GM03348 (cell line): ENCODE results near the gene MID1.

ENCODE experiments used
- DNase-seq: peaks from one replicate; pipeline ENCODE4 v3.0.0; 2012; ENCODE audit warnings: low spot score

Gene MID1

DNA sequence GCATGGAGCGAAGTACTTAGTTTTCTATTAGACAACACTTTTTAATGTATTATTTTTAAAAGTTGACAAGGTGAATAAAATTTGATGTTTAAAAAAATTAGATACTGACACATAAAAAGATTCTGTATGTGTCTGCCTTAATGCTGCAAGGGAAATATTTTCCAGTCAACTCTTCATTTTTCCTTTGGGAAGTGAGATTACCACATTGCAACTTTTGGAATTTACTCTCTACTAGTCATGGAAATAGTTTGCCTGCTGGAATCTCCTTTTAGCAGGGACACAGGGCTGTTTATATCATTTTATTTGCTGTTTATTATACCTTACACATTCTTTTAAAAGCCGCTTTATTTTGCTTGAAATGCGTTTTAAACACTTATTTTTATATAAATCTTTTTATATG is 135.1 kb downstream of the MID1 start:
- no peak for DNase-seq

DNA sequence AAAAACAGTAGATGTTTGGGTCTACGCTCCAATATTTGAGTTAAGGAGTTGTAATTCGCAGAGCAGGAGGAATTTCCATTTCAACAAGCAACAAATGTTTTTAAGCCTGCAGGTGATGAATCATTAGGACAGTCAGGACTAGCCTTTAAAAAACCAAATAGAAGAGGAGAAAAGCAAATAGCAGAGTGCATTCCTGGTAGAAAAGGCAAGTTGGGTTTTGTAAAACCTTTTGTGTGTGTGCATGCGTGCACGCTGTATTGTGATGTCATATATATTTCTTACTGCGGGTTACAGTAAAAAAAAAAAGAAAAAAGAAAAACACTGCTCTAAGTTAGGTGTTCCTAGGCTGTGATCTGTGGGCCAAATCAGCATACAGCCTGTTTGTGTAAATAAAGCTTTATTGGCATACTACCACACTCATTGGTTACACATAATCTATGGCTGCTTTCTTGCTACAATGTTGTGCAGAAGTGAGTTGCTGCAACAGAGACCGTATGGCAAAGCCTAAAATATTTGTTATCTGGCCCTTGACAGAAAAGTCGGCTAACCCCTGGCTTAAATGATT is 135.6 kb downstream of the MID1 start:
- DNase-seq: no peak

DNA sequence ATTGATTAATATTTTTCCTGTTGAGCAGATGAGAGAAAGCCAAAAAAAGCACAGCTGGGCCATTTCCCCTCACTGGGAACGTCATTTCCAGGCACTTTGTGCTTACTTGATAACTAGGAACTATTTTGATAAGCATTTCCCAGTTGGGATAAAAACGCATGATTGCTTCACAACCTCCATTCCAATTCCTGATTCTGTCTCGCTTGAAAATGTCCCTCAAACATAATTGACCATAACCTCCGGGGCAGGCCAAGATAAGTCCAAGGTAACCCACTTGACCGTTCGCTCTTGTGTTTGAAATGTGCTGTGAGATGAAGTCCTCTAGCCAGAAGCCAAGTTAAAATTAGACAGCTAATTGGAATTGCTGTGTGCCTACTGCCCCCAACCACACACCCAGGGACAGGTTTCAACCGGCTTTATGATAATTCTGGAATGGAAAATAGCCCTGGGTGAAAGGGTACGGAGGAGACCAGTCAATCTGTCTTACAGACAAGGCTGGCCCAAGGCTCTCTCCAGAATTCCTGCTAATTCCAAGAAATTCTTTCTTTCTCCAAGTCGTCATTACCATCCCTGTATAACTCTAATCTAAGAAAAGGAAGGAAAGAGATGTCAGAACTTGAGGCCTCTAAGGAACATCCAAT is 137.1 kb downstream of the MID1 start:
- DNase-seq: no peak

- no peak for DNase-seq
These were observed 137.7 kb downstream of the MID1 start for GRCh38 chrX:10482708-10483107.

GRCh38 chrX:10482261-10482660 is 138.1 kb downstream of the MID1 start:
- no peak for DNase-seq

GRCh38 chrX:10480861-10481260 is 139.5 kb downstream of the MID1 start:
- DNase-seq: no peak

DNA sequence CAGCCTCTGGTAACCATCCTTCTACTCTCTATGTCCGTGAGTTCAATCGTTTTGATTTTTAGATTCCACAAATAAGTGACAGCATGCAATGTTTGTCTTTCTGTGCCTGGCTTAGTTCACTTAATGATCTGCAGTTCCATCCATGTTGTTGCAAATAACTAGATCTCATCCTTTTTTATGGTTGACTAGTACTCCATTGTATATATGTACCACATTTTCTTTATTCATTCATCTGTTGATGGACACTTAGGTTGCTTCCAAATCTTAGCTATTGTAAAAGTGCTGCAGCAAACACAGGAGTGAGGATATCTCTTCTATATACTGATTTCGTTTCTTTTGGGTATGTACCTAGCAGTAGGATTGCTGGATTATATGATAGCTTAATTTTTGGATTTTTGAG is 140.9 kb downstream of the MID1 start:
- no peak for DNase-seq

GRCh38 chrX:10477525-10477924 is 142.9 kb downstream of the MID1 start:
- DNase-seq: no peak

GRCh38 chrX:10474913-10475568 is 145.3 kb downstream of the MID1 start:
- no peak for DNase-seq

DNA sequence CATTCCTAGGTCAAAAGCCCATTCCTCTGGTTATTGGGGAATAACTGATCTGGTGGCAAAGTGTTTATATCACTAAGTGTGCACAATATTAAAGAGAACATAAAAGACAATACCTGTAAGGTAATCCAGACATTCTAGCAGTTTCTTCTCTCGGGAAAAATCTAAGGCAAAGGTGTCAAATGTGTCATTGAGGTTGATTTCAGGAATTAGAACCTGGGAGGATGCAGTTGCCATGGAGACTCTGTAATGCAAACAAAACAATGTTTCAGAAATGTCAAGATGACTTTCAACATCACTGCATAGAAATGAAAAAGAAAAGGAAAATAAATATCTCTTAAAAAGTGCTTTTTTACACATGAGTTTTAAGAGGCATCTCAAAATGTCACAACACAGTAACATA is 145.9 kb downstream of the MID1 start:
- DNase-seq: no peak

DNA sequence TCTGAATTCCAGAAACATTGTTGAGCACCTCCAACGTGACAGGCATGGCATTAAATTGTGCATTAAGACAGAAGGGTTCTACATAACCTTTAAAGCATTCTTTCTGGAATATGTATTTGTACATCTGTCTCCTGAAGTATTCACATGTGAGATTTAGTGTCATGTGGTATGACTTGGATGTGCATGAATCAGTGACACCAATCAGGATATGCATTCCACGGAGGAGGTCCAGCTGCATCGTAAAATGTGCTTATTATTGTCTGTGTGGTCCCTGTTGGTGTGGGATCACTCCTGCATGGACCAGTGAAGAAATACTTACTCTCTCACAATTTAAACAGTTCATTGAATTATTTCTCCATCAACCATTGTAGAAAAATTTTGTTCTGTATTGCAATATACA is 149.0 kb downstream of the MID1 start:
- DNase-seq: no peak

DNA sequence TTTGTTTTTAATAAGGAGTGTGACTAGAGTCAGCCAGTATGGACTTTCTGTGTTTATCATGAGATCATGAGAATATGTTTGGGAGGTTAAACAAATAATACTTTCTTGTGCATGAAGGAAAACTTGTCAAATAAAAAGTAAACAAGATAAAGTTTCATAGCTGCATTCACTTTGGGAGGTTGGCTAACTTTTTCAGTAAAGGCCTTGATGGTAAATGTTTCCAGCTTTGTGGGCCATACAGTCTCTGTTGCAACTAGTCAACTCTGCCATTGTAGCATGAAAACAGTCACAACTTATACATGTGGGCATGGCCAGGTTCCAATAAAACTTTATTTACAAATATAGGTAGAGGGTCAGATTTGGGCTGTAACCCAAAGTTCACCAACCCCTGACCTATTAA is 150.4 kb downstream of the MID1 start:
- DNase-seq: no peak

DNA sequence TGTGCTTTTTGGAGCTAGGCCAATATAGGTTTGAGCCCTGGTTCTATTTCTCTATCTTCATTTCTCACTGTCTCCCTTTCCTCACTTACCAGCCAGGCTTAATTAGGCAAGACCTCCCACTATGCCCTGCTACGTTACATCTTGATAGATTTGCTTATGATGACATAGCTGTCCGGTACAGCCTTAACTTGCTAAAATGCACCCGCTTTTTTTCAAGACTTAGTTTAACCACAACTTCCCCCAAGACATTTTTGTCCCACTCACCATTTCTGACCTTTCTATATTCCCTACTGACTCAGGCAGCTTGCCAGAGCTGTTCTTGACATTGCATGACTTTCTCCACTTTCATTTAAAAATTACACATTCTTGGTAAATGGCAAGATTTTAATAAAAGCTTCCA is 152.6 kb downstream of the MID1 start:
- peak; percentile 8 for DNase-seq

- DNase-seq: no peak
These were observed 155.1 kb downstream of the MID1 start for GRCh38 chrX:10465254-10465653.

GRCh38 chrX:10457092-10457491 is 163.3 kb downstream of the MID1 start:
- peak; percentile 69 for DNase-seq

DNA sequence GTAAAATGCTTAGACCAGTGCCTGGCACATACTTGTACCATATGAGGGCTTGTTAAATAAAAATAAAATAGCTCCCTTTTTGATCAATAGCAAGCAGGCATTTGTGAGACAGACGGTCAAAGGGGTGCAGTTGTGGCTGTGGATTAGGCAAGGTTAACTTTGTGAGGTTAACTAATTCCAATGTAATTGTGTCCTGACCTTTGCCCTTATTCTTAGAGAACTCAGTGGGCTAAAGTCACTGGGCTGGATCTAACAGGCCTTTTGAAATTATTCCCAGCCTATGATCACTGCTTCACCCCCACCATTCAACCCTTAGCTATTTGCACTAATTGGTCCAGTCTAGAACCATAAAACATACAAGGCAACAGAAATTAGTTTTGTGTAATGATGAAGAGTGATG is 166.4 kb downstream of the MID1 start:
- DNase-seq: no peak

DNA sequence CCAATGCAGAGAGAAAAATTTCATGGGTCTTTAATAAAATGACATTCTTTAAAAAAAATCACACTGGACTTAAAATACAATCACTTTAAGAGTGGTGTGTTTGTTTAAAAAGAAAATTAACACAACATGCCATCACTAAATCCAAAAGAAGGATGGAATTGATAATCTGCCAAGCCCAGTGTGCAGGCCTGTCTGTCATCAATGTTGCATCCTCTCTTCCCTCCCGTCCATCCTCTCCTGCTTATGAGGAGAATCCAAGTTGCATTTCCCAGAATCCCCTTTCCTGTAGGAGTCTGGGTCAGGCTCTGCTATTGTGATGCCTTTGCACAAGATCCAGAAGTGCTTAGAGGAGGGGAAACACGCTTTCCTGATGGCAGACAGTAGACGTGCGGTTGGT is 169.4 kb downstream of the MID1 start:
- DNase-seq: peak; percentile 16

DNA sequence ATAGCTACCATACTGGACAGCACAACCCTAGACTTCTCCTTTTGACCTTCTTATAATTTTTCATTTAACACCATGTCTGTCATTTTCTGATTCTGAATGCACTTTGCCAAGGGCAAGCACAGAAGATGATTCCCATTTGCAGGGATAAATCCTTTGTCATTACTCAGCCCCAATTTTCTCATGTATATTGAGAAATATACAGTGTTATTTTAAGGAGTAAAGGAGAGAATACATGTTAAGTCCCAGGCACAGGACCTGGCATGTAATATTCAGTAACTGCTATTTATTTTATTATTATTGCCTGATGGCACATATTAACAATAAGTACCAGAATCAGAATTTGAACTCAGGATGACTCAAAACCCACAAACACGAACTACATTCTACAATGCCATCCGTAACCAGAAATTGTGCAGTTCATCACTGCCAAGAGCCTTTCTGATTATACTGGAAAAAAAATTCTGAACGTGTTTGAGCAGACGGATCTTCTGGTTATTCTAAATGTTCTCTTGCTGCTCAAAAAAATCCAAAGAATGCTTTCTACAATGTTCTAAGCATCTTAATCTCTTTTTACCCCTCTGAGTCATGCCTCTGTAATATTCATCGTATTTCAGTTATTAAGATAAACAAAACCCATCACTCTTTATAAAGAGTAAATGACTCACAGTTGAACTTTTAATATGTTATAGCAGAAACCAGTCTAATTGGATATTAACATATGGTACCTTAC is 170.0 kb downstream of the MID1 start:
- peak; percentile 48 for DNase-seq

DNA sequence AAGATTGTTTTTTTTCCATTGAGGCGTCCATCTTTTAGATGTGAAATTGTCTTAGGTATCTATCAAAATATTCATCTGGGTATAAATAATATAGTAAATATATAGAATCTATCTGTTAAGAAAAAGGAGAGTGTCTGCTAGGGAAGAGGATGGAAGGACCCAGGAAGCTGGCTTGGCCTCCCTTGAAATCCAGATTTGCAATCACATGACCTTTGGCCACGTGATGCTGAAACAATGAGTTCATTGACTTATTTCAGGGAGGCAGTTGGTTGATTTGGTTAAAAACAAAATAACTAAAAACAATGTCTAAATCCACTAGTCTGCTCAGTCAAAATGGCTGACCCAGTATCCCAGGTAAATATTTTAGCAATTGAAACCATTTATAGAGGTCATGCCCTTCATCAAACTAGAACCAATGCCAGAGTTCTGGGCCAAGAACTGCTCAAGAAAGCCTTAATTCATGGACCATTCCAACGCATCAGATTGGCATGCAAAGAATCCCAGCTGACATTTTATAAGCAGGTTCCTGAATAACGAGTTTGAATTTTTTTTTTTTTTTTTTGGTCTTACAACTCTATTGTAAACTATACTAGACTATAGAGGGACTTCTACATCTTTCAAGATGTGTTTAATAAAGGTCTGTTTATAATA is 172.7 kb downstream of the MID1 start:
- peak; percentile 24 for DNase-seq

GRCh38 chrX:10444204-10444603 is 176.2 kb downstream of the MID1 start:
- no peak for DNase-seq

GRCh38 chrX:10441464-10441863 is 178.9 kb downstream of the MID1 start:
- DNase-seq: no peak

- DNase-seq: no peak
These were observed 187.0 kb downstream of the MID1 start for GRCh38 chrX:10433296-10433965.
